NCI-H69 (cell line): ENCODE data around the gene PVALB.

ENCODE experiments used
- DNase-seq: peaks from one replicate; lab custom pipeline; 2025; lab: John Stamatoyannopoulos, UW

Gene PVALB

GRCh38 chr22:36846271-36846670 is 29.4 kb upstream of the PVALB start:
- DNase-seq, result no peak

GRCh38 chr22:36840106-36840505 is 23.3 kb upstream of the PVALB start:
- DNase-seq, result no peak

GRCh38 chr22:36839356-36840073 is 22.7 kb upstream of the PVALB start:
- no peak for DNase-seq

GRCh38 chr22:36838119-36839030 is 21.5 kb upstream of the PVALB start:
- peak; percentile 40 for DNase-seq

- DNase-seq, result no peak
Observed at GRCh38 chr22:36835903-36836302, 19.1 kb upstream of the PVALB start.

GRCh38 chr22:36833073-36833472 is 16.2 kb upstream of the PVALB start:
- no peak for DNase-seq

- DNase-seq, result no peak
Observed at GRCh38 chr22:36831717-36832116, 14.9 kb upstream of the PVALB start.

GRCh38 chr22:36831206-36831605 is 14.4 kb upstream of the PVALB start:
- no peak for DNase-seq

- no peak for DNase-seq
Observed at GRCh38 chr22:36830601-36831000, 13.8 kb upstream of the PVALB start.

- DNase-seq, result no peak
Observed at GRCh38 chr22:36829370-36830002, 12.7 kb upstream of the PVALB start.

GRCh38 chr22:36828815-36829214 is 12.0 kb upstream of the PVALB start:
- peak; percentile 27 for DNase-seq

- DNase-seq, result no peak
Observed at GRCh38 chr22:36826262-36826661, 9.4 kb upstream of the PVALB start.

GRCh38 chr22:36824655-36825054 is 7.8 kb upstream of the PVALB start:
- DNase-seq, result no peak

GRCh38 chr22:36823186-36823839 is 6.5 kb upstream of the PVALB start:
- DNase-seq, result no peak

GRCh38 chr22:36822581-36822980 is 5.7 kb upstream of the PVALB start:
- no peak for DNase-seq

GRCh38 chr22:36819112-36819511 is 2.3 kb upstream of the PVALB start:
- DNase-seq, result no peak

- no peak for DNase-seq
Observed at GRCh38 chr22:36818010-36818642, 1.3 kb upstream of the PVALB start.

GRCh38 chr22:36817525-36817848 is 652 bp upstream of the PVALB start:
- DNase-seq, result no peak

GRCh38 chr22:36816339-36816635 is 548 bp downstream of the PVALB start:
- DNase-seq, result no peak

- no peak for DNase-seq
Observed at GRCh38 chr22:36815558-36816338, 1.1 kb downstream of the PVALB start.

- no peak for DNase-seq
Observed at GRCh38 chr22:36814801-36815200, 2.0 kb downstream of the PVALB start.
